ENCODE results near the gene ARFGAP1.
"Not testable (repeated sequence)": the region's sequence is repeated elsewhere in the genome, so short reads cannot be mapped to it uniquely, and the experiment has no call there.

Gene ARFGAP1

GRCh38 chr20:63241272-63241671 lies 31.3 kb upstream of the ARFGAP1 start:
- peaks cover 0 to 2% of the 10 kb centered on the region in 2 donors for H3K27me3 ChIP-seq (ENCODE audit: control insufficient read depth in 1 of 2, insufficient read depth in 2 of 2, low read length in 2 of 2)
- no peaks in the 10 kb centered on the region for H3K36me3 ChIP-seq (ENCODE audit: control insufficient read depth in 2 of 2, insufficient read depth in 2 of 2, low read length in 2 of 2)
- no peak overlapping the region for H3K4me3 ChIP-seq (ENCODE audit: low read length in 2 of 2)
- H3K4me1 ChIP-seq (ENCODE audit: control insufficient read depth, insufficient read depth, low read length), result no peaks in the 10 kb centered on the region
- no peak overlapping the region for H3K27ac ChIP-seq (ENCODE audit: low read length)
- H3K9me3 ChIP-seq (ENCODE audit: control insufficient read depth in 2 of 2, low read length in 2 of 2), result no peaks in the 10 kb centered on the region
- no peak overlapping the region for H3K9ac ChIP-seq (ENCODE audit: low read length in 2 of 2)

- H3K4me3 ChIP-seq (ENCODE audit: low read length in 2 of 2), result no peak overlapping the region
- H3K9ac ChIP-seq (ENCODE audit: low read length in 2 of 2), result no peak overlapping the region
- H3K36me3 ChIP-seq (ENCODE audit: control insufficient read depth in 2 of 2, insufficient read depth in 2 of 2, low read length in 2 of 2), result no peaks in the 10 kb centered on the region
- peaks cover 0 to 4% of the 10 kb centered on the region in 2 donors for H3K27me3 ChIP-seq (ENCODE audit: control insufficient read depth in 1 of 2, insufficient read depth in 2 of 2, low read length in 2 of 2)
- no peak overlapping the region for H3K27ac ChIP-seq (ENCODE audit: low read length)
- no peaks in the 10 kb centered on the region for H3K9me3 ChIP-seq (ENCODE audit: control insufficient read depth in 2 of 2, low read length in 2 of 2)
- H3K4me1 ChIP-seq (ENCODE audit: control insufficient read depth, insufficient read depth, low read length), result no peaks in the 10 kb centered on the region
Measured at GRCh38 chr20:63242736-63243135, 29.9 kb upstream of the ARFGAP1 start.

- Histone ChIP-seq H3K9me3 (ENCODE audit: control insufficient read depth in 2 of 2, low read length in 2 of 2) (no peaks in the 10 kb centered on the region), H3K4me3 (ENCODE audit: low read length in 2 of 2) (no peak overlapping the region), H3K9ac (ENCODE audit: low read length in 2 of 2) (no peak overlapping the region), H3K27ac (ENCODE audit: low read length) (no peak overlapping the region), H3K36me3 (ENCODE audit: control insufficient read depth in 2 of 2, insufficient read depth in 2 of 2, low read length in 2 of 2) (no peaks in the 10 kb centered on the region), H3K27me3 (ENCODE audit: control insufficient read depth in 1 of 2, insufficient read depth in 2 of 2, low read length in 2 of 2) (peaks cover 1 to 5% of the 10 kb centered on the region in 2 donors), H3K4me1 (ENCODE audit: control insufficient read depth, insufficient read depth, low read length) (no peaks in the 10 kb centered on the region)
Measured at GRCh38 chr20:63243604-63244247, 28.9 kb upstream of the ARFGAP1 start.

GRCh38 chr20:63244468-63244867 lies 28.1 kb upstream of the ARFGAP1 start:
- peaks cover 5% of the 10 kb centered on the region in 2 donors for H3K27me3 ChIP-seq (ENCODE audit: control insufficient read depth in 1 of 2, insufficient read depth in 2 of 2, low read length in 2 of 2)
- no peaks in the 10 kb centered on the region for H3K36me3 ChIP-seq (ENCODE audit: control insufficient read depth in 2 of 2, insufficient read depth in 2 of 2, low read length in 2 of 2)
- no peak overlapping the region for H3K9ac ChIP-seq (ENCODE audit: low read length in 2 of 2)
- no peaks in the 10 kb centered on the region for H3K9me3 ChIP-seq (ENCODE audit: control insufficient read depth in 2 of 2, low read length in 2 of 2)
- no peaks in the 10 kb centered on the region for H3K4me1 ChIP-seq (ENCODE audit: control insufficient read depth, insufficient read depth, low read length)
- H3K27ac ChIP-seq (ENCODE audit: low read length), result no peak overlapping the region
- no peak overlapping the region for H3K4me3 ChIP-seq (ENCODE audit: low read length in 2 of 2)

GRCh38 chr20:63246490-63247288 lies 25.9 kb upstream of the ARFGAP1 start:
- H3K4me1 ChIP-seq (ENCODE audit: control insufficient read depth, insufficient read depth, low read length), result no peaks in the 10 kb centered on the region
- no peak overlapping the region for H3K9ac ChIP-seq (ENCODE audit: low read length in 2 of 2)
- no peaks in the 10 kb centered on the region for H3K36me3 ChIP-seq (ENCODE audit: control insufficient read depth in 2 of 2, insufficient read depth in 2 of 2, low read length in 2 of 2)
- H3K9me3 ChIP-seq (ENCODE audit: control insufficient read depth in 2 of 2, low read length in 2 of 2), result no peaks in the 10 kb centered on the region
- H3K27me3 ChIP-seq (ENCODE audit: control insufficient read depth in 1 of 2, insufficient read depth in 2 of 2, low read length in 2 of 2), result peaks cover 10 to 11% of the 10 kb centered on the region in 2 donors
- H3K27ac ChIP-seq (ENCODE audit: low read length), result no peak overlapping the region
- no peak overlapping the region for H3K4me3 ChIP-seq (ENCODE audit: low read length in 2 of 2)

- Histone ChIP-seq H3K4me3 (ENCODE audit: low read length in 2 of 2) (no peak overlapping the region), H3K36me3 (ENCODE audit: control insufficient read depth in 2 of 2, insufficient read depth in 2 of 2, low read length in 2 of 2) (no peaks in the 10 kb centered on the region), H3K27me3 (ENCODE audit: control insufficient read depth in 1 of 2, insufficient read depth in 2 of 2, low read length in 2 of 2) (peaks cover 16 to 20% of the 10 kb centered on the region in 2 donors), H3K27ac (ENCODE audit: low read length) (no peak overlapping the region), H3K4me1 (ENCODE audit: control insufficient read depth, insufficient read depth, low read length) (no peaks in the 10 kb centered on the region), H3K9ac (ENCODE audit: low read length in 2 of 2) (no peak overlapping the region), H3K9me3 (ENCODE audit: control insufficient read depth in 2 of 2, low read length in 2 of 2) (no peaks in the 10 kb centered on the region)
Measured at GRCh38 chr20:63247671-63248228, 24.9 kb upstream of the ARFGAP1 start.

GRCh38 chr20:63248835-63249591 lies 23.6 kb upstream of the ARFGAP1 start:
- H3K9me3 ChIP-seq (ENCODE audit: control insufficient read depth in 2 of 2, low read length in 2 of 2), result no peaks in the 10 kb centered on the region
- H3K27me3 ChIP-seq (ENCODE audit: control insufficient read depth in 1 of 2, insufficient read depth in 2 of 2, low read length in 2 of 2), result peaks cover 26 to 28% of the 10 kb centered on the region in 2 donors
- peaks cover 6% of the 10 kb centered on the region for H3K4me1 ChIP-seq (ENCODE audit: control insufficient read depth, insufficient read depth, low read length)
- H3K36me3 ChIP-seq (ENCODE audit: control insufficient read depth in 2 of 2, insufficient read depth in 2 of 2, low read length in 2 of 2), result no peaks in the 10 kb centered on the region
- no peak overlapping the region for H3K4me3 ChIP-seq (ENCODE audit: low read length in 2 of 2)
- H3K27ac ChIP-seq (ENCODE audit: low read length), result no peak overlapping the region
- no peak overlapping the region for H3K9ac ChIP-seq (ENCODE audit: low read length in 2 of 2)

- Histone ChIP-seq H3K4me1 (ENCODE audit: control insufficient read depth, insufficient read depth, low read length) (peaks cover 10% of the 10 kb centered on the region), H3K27me3 (ENCODE audit: control insufficient read depth in 1 of 2, insufficient read depth in 2 of 2, low read length in 2 of 2) (peaks cover 30 to 32% of the 10 kb centered on the region in 2 donors), H3K9me3 (ENCODE audit: control insufficient read depth in 2 of 2, low read length in 2 of 2) (no peaks in the 10 kb centered on the region), H3K9ac (ENCODE audit: low read length in 2 of 2) (no peak overlapping the region), H3K36me3 (ENCODE audit: control insufficient read depth in 2 of 2, insufficient read depth in 2 of 2, low read length in 2 of 2) (no peaks in the 10 kb centered on the region), H3K4me3 (ENCODE audit: low read length in 2 of 2) (no peak overlapping the region), H3K27ac (ENCODE audit: low read length) (no peak overlapping the region)
Measured at GRCh38 chr20:63249891-63250290, 22.7 kb upstream of the ARFGAP1 start.

GRCh38 chr20:63251350-63251749 lies 21.3 kb upstream of the ARFGAP1 start:
- Histone ChIP-seq H3K4me1 (ENCODE audit: control insufficient read depth, insufficient read depth, low read length) (peaks cover 10% of the 10 kb centered on the region), H3K27me3 (ENCODE audit: control insufficient read depth in 1 of 2, insufficient read depth in 2 of 2, low read length in 2 of 2) (peaks cover 40 to 45% of the 10 kb centered on the region in 2 donors)
- not testable (repeated sequence) for H3K36me3 ChIP-seq (ENCODE audit: control insufficient read depth in 2 of 2, insufficient read depth in 2 of 2, low read length in 2 of 2); H3K9ac ChIP-seq (ENCODE audit: low read length in 2 of 2); H3K9me3 ChIP-seq (ENCODE audit: control insufficient read depth in 2 of 2, low read length in 2 of 2); H3K27ac ChIP-seq (ENCODE audit: low read length); H3K4me3 ChIP-seq (ENCODE audit: low read length in 2 of 2)

- H3K27me3 ChIP-seq (ENCODE audit: control insufficient read depth in 1 of 2, insufficient read depth in 2 of 2, low read length in 2 of 2), result peaks cover 42 to 45% of the 10 kb centered on the region in 2 donors
- no peaks in the 10 kb centered on the region for H3K9me3 ChIP-seq (ENCODE audit: control insufficient read depth in 2 of 2, low read length in 2 of 2)
- no peaks in the 10 kb centered on the region for H3K36me3 ChIP-seq (ENCODE audit: control insufficient read depth in 2 of 2, insufficient read depth in 2 of 2, low read length in 2 of 2)
- H3K9ac ChIP-seq (ENCODE audit: low read length in 2 of 2), result no peak overlapping the region
- H3K4me3 ChIP-seq (ENCODE audit: low read length in 2 of 2), result no peak overlapping the region
- peaks cover 10% of the 10 kb centered on the region for H3K4me1 ChIP-seq (ENCODE audit: control insufficient read depth, insufficient read depth, low read length)
- H3K27ac ChIP-seq (ENCODE audit: low read length), result no peak overlapping the region
Measured at GRCh38 chr20:63252284-63252711, 20.3 kb upstream of the ARFGAP1 start.
